HK-2 (cell line): ENCODE results near the gene ZNF710.

Source experiments
- DNase-seq: peaks from one replicate; pipeline ENCODE4 v3.0.0-alpha.2; 2018; ENCODE audit not compliant: unreplicated experiment

The ZNF710 gene

GRCh38 chr15:90039996-90040395 lies 38.9 kb downstream of the ZNF710 start:
- no peak for DNase-seq

GRCh38 chr15:90040618-90041017 lies 39.5 kb downstream of the ZNF710 start:
- no peak for DNase-seq

GRCh38 chr15:90042356-90042755 lies 41.2 kb downstream of the ZNF710 start:
- DNase-seq, result no peak

- DNase-seq, result no peak
Measured at GRCh38 chr15:90042766-90043529, 41.8 kb downstream of the ZNF710 start.

- no peak for DNase-seq
Measured at GRCh38 chr15:90043530-90044010, 42.4 kb downstream of the ZNF710 start.

- DNase-seq, result no peak
Measured at GRCh38 chr15:90044191-90044590, 43.1 kb downstream of the ZNF710 start.

- DNase-seq, result no peak
Measured at GRCh38 chr15:90044916-90045371, 43.8 kb downstream of the ZNF710 start.

GRCh38 chr15:90046289-90046688 lies 45.2 kb downstream of the ZNF710 start:
- DNase-seq, result no peak

GRCh38 chr15:90046911-90047392 lies 45.8 kb downstream of the ZNF710 start:
- DNase-seq, result no peak

GRCh38 chr15:90047956-90048575 lies 46.9 kb downstream of the ZNF710 start:
- no peak for DNase-seq

GRCh38 chr15:90049030-90049429 lies 47.9 kb downstream of the ZNF710 start:
- no peak for DNase-seq

- no peak for DNase-seq
Measured at GRCh38 chr15:90049666-90050604, 48.8 kb downstream of the ZNF710 start.

GRCh38 chr15:90051874-90052273 lies 50.8 kb downstream of the ZNF710 start:
- DNase-seq, result no peak

- DNase-seq, result no peak
Measured at GRCh38 chr15:90053685-90054466, 52.8 kb downstream of the ZNF710 start.

- DNase-seq, result no peak
Measured at GRCh38 chr15:90054618-90055097, 53.5 kb downstream of the ZNF710 start.

GRCh38 chr15:90055182-90055581 lies 54.1 kb downstream of the ZNF710 start:
- no peak for DNase-seq

GRCh38 chr15:90056529-90056928 lies 55.4 kb downstream of the ZNF710 start:
- no peak for DNase-seq

GRCh38 chr15:90058308-90058707 lies 57.2 kb downstream of the ZNF710 start:
- no peak for DNase-seq

GRCh38 chr15:90058775-90059174 lies 57.7 kb downstream of the ZNF710 start:
- DNase-seq, result no peak

GRCh38 chr15:90059208-90059985 lies 58.3 kb downstream of the ZNF710 start:
- no peak for DNase-seq
